Uterus (tissue), 4 donors: ENCODE data around the gene CSTF3. TPM values are rescaled to one million over a fixed set of nuclear protein-coding genes. Genes with fewer than 3 reads are reported as not detected.

Experiments
- DNase-seq, 2 donors: peaks; one replicate each; pipeline ENCODE4 v3.0.0-alpha.2; 2019 to 2020
- H3K27ac ChIP-seq, 2 donors: fragments of 200-600 bp; sonication (generic); 1 replicate in 1 of 2; 2 replicates in 1 of 2; pipeline ENCODE4 v1.5.1; 2016 to 2018
- H3K27me3 ChIP-seq, 2 donors: fragments of 200-600 bp; sonication (generic); one replicate each; pipeline ENCODE4 v1.5.1; 2018 to 2019; ENCODE audit warnings: control low read depth in 1 of 2
- H3K36me3 ChIP-seq, 2 donors: fragments of 200-600 bp; sonication (generic); one replicate each; pipeline ENCODE4 v1.5.1; 2019; ENCODE audit warnings: control low read depth in 1 of 2
- H3K4me1 ChIP-seq, 2 donors: fragments of 200-600 bp; sonication (generic); one replicate each; pipeline ENCODE4 v1.5.1; 2018 to 2019; ENCODE audit warnings: control low read depth in 1 of 2
- H3K4me3 ChIP-seq, 2 donors: fragments of 200-600 bp; sonication (generic); 1 replicate in 1 of 2; 2 replicates in 1 of 2; pipeline ENCODE4 v1.5.1; 2018 to 2019; ENCODE audit warnings: mild to moderate bottlenecking in 1 of 2
- H3K9me3 ChIP-seq, 2 donors: fragments of 200-600 bp; sonication (generic); one replicate each; pipeline ENCODE4 v1.5.1; 2019; ENCODE audit warnings: control low read depth in 1 of 2
- POLR2A ChIP-seq, 2 donors: fragments of 450-650 bp; IDR thresholded peaks; one replicate each; pipeline ENCODE4 v1.6.1; 2016; ENCODE audit warnings: antibody characterized with exemption in 2 of 2, mild to moderate bottlenecking in 1 of 2, moderate library complexity in 1 of 2
- intact Hi-C: fragments of 100-400 bp; cut with DNase I; formaldehyde crosslinking; loops from one replicate; pipeline ENCODE4 v1.15.1; 2023; ENCODE audit warnings: low total_unique reads
- total RNA-seq, 4 donors: library from RNA; depleted of rRNA in 3 of 4; stranded (reverse); fragments of >200 nt in 3 of 4; gene quantifications; one replicate each; pipeline versions ENCODE4 v1.1.0 to v1.2.4, GENCODE V29; 2014 to 2023
- TF ChIP-seq, protein P1 (sequence below), 4 experiments: fragments of 200-600 bp in 2 of 4; fragments of 450-650 bp in 2 of 4; sonication (generic) in 2 of 4; IDR thresholded peaks; one replicate each; pipeline ENCODE4 v1.5.1; 2016 to 2019; ENCODE audit warnings: antibody characterized with exemption in 4 of 4, mild to moderate bottlenecking in 2 of 4, moderate library complexity in 1 of 4
- donor health status: DM: yes; HTN: yes; CAD: no.

CSTF3 gene
- total RNA-seq, 4 donors from 2014 or later: 7.9 to 53.0 (median 19.0) TPM

DNA sequence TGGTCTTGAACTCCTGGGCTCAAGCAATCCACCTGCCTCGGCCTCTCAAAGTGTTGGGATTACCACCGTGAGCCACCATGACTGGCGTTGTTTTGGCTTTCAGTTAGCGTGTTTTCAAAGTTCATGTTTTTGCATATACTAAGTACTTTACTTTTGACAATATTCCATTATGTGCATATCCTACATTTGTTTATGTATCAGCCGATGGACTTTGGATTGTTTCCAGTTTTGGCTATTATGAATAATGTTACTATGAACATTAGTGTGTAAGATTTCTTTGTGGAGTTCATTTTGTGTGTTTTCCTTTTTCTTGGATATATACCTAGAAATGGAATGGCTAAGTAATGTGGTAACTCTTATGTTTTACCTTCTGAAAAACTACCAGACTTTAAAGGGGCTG, 9.9 kb downstream of the CSTF3 start:
- H3K27me3 ChIP-seq: no peaks in the 10 kb centered on the region
- TF ChIP-seq POLR2A (IDR thresholded peaks at IDR 0.05): no peak
- TF ChIP-seq, protein P1, sequence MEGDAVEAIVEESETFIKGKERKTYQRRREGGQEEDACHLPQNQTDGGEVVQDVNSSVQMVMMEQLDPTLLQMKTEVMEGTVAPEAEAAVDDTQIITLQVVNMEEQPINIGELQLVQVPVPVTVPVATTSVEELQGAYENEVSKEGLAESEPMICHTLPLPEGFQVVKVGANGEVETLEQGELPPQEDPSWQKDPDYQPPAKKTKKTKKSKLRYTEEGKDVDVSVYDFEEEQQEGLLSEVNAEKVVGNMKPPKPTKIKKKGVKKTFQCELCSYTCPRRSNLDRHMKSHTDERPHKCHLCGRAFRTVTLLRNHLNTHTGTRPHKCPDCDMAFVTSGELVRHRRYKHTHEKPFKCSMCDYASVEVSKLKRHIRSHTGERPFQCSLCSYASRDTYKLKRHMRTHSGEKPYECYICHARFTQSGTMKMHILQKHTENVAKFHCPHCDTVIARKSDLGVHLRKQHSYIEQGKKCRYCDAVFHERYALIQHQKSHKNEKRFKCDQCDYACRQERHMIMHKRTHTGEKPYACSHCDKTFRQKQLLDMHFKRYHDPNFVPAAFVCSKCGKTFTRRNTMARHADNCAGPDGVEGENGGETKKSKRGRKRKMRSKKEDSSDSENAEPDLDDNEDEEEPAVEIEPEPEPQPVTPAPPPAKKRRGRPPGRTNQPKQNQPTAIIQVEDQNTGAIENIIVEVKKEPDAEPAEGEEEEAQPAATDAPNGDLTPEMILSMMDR (IDR thresholded peaks at IDR 0.05): no peak
- intact Hi-C loops: no loop called here
- H3K27ac ChIP-seq: no peak overlapping the region
- H3K4me3 ChIP-seq: no peak overlapping the region
- DNase-seq: no peak
- no peaks in the 10 kb centered on the region for H3K9me3 ChIP-seq
- no peaks in the 10 kb centered on the region for H3K4me1 ChIP-seq
- no peaks in the 10 kb centered on the region for H3K36me3 ChIP-seq

DNA sequence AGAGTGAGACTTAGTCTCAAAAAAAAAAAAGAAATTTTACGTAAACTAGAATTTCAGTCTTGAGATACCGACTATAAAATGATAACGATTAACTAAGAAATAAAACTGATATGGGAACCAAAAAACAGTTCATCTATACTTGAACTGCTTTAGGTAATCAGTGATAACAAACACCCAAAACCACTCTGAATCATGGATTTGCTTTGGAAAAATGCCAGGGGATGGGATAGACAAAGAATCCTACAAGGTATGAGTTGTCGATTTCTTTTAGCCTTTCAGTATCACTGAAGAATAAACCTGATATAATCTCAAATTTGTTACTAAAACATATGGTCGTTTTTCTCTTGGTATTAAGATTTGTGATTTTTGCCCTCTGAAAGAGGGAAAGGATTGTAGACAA, 13.7 kb downstream of the CSTF3 start:
- Histone ChIP-seq H3K4me1 (no peaks in the 10 kb centered on the region), H3K27me3 (no peaks in the 10 kb centered on the region), H3K9me3 (no peaks in the 10 kb centered on the region), H3K36me3 (no peaks in the 10 kb centered on the region), H3K4me3 (no peak overlapping the region), H3K27ac (no peak overlapping the region)
- intact Hi-C loops: no loop called here
- TF ChIP-seq POLR2A (IDR thresholded peaks at IDR 0.05): no peak
- TF ChIP-seq, protein P1 (IDR thresholded peaks at IDR 0.05): no peak
- no peak for DNase-seq

DNA sequence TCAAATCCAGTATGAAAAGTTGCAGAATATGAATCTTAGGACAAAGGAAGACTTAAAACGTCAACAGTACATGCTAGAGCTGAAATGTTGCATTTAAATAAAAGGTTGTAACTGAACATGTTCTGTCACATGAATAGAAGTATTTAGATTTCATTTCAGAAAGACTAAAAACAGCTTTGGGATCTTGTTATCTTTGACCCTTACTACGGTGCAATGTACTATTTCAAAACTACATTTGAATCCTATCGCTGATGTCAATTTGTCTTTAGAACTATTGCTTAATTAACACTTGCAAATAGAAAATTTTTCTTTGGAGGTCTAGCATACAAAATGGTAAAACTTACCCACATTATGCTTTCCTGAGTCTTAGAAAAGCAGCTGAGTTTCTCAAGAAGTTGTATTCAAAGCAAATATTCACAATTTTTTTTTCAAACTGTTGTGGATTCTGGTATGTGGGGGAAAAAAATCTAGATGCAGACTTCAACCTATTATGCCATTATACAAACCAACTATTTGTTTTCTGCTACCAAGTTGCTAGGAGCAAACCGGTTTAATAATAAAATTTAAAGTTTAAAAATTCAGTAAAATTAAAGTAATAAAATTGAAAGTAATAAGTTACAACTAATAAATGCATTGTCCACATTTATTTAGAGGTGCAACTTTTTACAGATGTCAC, 25.4 kb downstream of the CSTF3 start:
- no peaks in the 10 kb centered on the region for H3K27me3 ChIP-seq
- no peaks in the 10 kb centered on the region for H3K9me3 ChIP-seq
- H3K4me1 ChIP-seq: no peaks in the 10 kb centered on the region
- TF ChIP-seq, protein P1 (IDR thresholded peaks at IDR 0.05): no peak
- no peak for TF ChIP-seq POLR2A (IDR thresholded peaks at IDR 0.05)
- no peak for DNase-seq
- H3K27ac ChIP-seq: no peak overlapping the region
- H3K4me3 ChIP-seq: no peak overlapping the region
- H3K36me3 ChIP-seq: no peaks in the 10 kb centered on the region
- intact Hi-C loops: no loop called here

DNA sequence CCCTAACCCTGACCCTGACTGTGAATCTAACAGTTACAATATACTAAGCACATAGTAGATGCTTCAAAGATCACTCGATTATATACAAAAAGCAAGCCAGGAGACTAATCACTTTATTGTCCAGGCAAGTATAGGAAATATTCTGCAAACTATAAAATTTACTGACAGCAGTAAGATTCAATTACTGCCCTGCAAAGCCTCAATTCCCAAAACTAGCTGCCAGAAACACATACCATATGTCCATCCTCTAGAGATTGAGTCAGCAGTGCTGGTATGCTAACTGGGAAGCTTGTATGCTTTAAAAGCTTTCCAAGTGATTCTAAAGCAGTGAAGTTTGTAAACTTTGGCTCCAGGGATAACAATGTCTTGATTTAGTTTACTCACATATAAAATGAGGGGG, 26.1 kb downstream of the CSTF3 start:
- no peaks in the 10 kb centered on the region for H3K4me1 ChIP-seq
- TF ChIP-seq, protein P1 (IDR thresholded peaks at IDR 0.05): no peak
- no peak for TF ChIP-seq POLR2A (IDR thresholded peaks at IDR 0.05)
- H3K9me3 ChIP-seq: no peaks in the 10 kb centered on the region
- no peak for DNase-seq
- H3K27ac ChIP-seq: no peak overlapping the region
- H3K27me3 ChIP-seq: no peaks in the 10 kb centered on the region
- no peaks in the 10 kb centered on the region for H3K36me3 ChIP-seq
- intact Hi-C loops: no loop called here
- no peak overlapping the region for H3K4me3 ChIP-seq

DNA sequence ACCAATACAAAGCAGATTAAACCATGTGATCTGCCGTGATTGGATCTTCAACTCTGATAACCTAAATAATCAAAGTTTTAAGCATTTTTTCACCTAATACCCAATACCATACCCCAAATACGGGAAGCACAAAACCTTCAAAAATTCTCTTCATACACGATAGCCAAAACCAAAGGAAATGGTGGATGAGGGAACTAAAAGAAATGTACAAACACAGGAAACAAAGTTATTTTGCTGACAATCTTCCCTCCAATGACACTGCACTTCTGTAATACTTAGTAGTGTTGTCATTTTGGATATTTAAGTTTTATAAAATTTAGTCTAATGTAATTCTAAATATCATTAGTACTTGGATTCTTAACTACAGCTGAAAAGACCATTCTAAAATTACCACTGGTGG, 27.0 kb downstream of the CSTF3 start:
- TF ChIP-seq POLR2A (IDR thresholded peaks at IDR 0.05): no peak
- TF ChIP-seq, protein P1 (IDR thresholded peaks at IDR 0.05): no peak
- DNase-seq: no peak
- H3K27ac ChIP-seq: no peak overlapping the region
- H3K4me1 ChIP-seq: no peaks in the 10 kb centered on the region
- intact Hi-C loops: no loop called here
- no peaks in the 10 kb centered on the region for H3K36me3 ChIP-seq
- no peaks in the 10 kb centered on the region for H3K27me3 ChIP-seq
- no peak overlapping the region for H3K4me3 ChIP-seq
- H3K9me3 ChIP-seq: no peaks in the 10 kb centered on the region
